GM21528 (cell line): ENCODE measurements around the gene HSPB3.
"Not testable (repeated sequence)": the region's sequence is repeated elsewhere in the genome, so short reads cannot be mapped to it uniquely, and the experiment has no call there.

Experiments used
- ATAC-seq: cut with Tn5 transposase; IDR thresholded peaks from one replicate; pipeline ENCODE4 v1.9.1; 2021; ENCODE audit warnings: mild to moderate bottlenecking, moderate library complexity; ENCODE audit not compliant: unreplicated experiment, low FRiP score

The HSPB3 gene

DNA sequence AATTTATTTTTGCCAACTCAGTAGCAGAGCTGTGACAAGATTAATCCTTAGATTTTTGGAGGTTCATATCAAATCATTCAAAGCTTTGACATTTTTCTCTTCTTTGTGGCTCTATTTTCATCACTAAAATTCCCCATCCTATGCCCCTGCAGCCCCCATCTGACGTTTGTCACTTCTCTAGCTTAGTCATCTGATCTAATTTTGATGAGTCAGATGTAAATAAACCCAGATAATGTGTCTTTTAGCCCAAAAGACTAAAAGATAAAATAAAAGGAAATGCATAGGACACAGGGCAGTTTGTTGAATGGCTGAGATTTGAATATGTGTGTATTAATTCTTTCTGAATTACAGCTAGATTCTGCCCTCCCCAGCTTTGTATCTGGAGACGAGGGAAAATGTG, 897 bp upstream of the HSPB3 start:
- no peak for ATAC-seq

DNA sequence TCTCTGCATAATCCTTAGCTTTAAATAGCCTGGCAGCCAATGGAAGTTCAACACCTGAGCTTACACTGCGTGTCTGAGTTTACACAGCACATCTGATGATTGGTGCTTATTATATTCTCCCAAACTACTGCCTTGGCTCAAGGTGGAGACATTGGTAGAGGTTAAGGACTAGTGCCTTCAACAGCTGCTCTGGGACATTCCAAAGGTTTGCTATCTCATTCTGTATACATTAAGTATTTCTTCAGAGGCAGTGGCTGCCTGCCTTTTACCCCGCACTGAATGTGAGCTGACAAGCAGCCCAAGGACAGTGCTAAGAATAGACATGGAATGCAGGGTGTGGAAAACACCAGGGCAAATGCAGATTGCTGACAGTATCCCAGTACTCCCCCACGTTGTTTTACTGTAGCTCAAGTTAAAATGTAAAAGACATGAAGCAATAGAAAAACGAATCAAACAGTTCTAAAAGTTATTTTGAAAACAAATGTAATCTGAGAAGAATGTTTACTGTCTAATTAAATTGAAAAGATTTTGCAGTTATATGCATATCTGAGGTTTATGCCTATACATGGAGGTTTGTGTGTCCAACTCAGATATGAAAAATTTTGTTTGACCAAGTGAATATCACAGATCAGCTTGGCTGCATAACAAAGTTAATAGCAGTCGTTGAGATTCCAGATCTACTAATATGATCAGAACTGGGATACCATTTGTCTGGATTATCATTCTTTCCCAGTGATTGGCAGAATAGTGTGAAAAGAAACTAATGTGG, 1.8 kb downstream of the HSPB3 start:
- ATAC-seq, result no peak

DNA sequence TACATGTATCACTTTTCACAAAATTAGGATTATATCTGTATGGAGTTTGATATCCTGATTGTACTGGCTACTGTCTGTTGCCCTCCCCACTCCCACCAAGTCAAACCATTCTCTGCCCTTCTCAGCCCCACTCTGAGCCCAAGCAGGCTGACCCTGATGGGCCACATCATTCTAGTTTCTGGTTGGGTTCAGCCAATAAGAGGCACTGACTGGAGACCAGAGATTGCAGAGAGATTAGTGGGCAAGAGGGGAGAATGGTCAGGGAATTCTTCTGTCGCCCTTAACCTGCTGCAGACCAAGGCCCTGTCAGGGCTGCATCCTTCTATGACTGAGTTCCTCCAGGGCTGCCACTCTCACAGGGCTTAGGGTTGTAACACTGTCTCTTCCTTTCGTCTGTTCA, 2.7 kb downstream of the HSPB3 start:
- no peak for ATAC-seq

DNA sequence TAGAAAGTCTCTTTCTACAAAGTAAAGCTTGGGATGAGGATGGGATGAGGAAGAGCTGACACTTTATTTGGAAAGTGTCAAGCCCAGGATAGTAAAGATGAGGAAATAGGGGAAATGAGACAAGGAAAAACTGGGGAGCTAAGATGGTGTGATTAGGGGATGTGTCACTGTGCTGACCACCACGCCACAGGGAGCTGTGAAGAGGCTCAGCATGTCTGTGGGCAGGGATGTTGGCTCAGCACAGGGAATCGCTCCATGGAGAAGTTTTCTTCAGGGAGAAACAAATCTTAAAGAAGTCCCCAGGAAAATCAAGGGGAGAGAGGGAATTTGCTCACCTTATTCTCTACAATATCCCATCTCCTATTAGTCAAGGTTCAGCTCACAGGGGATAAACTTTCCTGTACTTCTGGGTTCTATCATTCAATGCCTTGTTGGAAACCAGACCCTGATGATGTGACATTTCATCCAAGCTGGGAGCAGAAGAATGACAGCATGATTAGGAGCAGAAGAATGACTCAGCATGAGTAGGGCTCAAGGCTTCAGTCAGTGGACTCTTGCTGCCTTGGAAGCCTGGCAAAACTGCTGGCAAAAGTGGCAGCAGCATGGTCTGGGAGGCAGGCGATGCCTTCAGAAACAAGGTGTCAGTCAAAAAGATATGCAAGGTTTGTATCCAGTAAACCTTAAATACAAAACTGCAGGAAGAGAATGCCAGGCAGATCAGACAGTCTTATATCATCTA, 4.9 kb downstream of the HSPB3 start:
- ATAC-seq, result no peak

DNA sequence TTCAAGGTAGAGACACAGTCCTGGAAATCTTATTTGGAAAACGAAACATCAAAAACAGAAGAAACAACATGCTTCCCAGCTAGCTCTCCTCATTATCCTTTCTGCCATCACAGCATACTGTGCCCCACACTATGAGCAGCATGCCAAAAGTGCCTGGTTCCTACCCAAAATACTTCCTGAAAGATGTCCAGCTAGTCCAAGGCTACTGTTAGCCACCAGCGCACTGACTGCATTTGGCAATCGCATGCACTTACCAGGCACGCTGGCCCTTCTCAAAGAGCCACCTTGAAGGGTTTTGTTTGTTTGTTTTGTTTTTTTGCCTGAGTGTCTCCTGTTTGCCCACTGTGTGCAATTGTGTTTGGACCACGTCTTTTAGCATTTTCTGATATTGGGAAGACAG, 6.8 kb downstream of the HSPB3 start:
- no peak for ATAC-seq

DNA sequence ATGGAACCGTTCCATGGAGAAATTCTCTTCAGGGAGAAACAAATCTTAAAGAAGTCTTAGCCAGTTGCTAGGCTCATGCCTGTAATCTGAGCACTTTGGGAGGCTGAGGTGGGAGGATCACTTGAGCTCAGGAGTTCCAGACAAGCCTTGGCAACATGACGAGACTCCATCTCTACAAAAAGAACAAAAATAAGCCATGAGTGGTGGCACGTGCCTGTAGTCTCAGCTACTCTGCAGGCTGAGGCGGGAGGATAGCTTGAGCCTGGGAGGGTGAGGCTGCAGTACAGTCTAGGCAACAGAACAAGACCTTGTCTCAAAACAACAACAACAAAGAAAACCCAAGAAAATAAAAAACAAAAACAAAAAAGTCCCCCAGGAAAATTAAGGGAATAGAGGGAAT, 8.2 kb downstream of the HSPB3 start:
- no peak for ATAC-seq

DNA sequence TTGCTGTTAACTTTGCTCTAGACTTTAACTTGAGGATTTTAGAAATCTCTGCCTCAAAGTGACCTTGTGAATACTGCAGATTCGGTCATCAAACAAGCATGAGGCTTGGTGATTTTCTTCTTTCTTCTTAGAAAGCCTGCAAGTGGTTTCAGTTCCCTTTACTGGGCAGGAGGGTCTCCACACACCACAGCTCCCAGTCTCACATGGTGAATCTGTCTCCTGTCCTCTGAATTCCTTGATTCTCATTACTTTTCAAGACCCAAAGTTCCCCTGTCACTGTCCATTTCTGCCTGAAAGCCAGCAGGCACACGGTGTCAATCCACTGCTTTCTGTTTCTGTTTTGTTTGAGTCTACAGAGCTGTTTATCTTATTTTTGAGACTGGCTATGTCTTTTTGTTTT, 14.1 kb downstream of the HSPB3 start:
- ATAC-seq, result peak; percentile 89

DNA sequence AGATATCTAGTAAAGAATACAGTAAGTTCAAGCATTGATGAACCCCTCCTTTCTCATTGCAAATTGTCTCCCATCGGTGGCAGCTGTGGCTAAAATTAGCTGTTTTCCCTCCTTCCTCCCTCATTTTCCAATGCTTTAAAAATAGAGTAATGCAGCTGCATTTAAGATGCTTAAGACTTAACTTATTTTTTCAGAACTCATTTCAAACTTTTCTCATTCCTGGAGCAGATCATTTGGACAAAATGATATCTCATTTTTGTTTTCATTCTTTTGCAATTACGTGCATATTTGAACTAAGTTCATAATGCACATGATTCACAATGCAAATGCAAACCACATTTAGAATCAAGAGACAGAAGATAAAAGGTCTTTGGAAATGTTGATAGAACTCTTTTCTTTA, 14.6 kb downstream of the HSPB3 start:
- ATAC-seq, result no peak

DNA sequence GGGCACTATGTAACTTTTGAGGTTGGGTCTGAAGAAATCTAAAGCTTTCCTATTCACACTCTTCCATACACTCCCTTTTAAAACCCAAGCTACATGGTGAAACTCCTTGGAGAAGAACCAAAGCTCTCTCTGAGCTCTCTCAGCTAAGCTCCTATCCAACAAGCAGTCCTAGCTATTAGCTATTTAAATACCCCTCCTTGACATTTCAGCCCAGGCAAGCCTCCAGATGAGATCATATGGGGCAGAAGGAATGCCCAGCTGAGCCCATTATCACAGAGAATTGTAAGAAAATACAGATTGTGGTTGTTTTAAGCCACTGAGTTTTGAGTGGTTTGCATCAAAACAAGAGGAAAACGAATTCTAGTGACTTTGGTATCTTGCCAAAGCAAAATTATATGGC, 15.2 kb downstream of the HSPB3 start:
- ATAC-seq, result no peak

DNA sequence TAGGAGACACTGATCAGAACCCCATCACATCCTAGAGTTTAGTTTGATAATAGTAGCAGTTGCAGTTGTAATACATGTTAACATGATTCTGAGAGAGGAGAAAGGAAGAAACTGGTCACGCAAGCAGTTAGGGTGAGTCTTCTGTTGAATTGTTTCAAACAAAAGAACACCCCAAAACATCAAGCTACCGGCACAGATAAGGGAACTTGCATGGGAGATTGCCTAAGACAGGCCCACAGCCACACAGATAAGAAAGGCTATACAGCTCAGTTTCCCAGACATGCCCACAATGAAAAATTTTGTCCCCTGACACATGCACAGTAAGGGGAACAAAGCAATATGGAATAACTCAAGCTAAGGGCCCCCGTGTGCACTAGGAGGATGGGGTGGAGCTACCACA, 15.9 kb downstream of the HSPB3 start:
- no peak for ATAC-seq

DNA sequence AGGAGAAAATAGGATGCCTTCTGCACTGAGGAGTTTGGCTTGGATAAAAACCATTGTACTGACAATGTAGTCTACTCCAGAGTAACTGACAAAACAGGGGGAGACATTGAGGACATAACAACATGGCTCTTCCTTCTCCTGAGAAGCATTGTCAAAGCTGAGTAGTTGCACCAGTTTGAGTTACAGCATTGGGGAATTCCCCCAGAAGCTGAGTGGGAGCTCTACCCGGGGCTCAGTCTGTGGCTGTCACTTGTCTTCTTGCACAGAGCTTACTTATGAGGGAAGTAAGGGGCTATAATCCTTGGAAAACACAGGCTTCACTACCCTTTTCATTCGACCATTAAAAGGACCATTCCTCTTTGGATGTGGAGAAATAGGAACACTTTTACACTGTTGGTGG, 21.2 kb downstream of the HSPB3 start:
- no peak for ATAC-seq

DNA sequence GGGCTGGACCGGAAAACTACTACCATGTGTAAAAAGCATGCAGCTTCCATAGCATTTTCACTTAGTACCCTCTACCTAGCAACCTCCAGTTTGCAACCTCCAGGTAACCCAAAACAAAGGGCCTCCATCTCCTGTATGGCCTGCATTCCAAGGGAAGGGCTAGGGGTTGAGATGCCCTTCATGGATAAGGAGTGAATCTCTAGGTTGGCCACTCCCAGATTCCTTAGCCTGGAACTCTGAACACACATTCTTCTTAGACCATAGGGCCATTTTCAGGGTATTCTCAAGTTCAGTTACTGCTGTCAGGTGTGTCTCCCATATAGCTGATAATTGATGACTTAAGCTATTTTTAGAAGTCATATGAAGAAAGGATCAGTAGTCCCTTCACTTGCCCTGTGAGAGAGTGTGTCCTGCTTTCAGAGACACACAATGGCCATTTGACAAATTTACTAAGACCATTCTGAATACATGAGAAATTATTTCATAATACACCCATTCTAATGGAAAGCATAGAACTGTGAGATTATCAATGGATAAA, 22.5 kb downstream of the HSPB3 start:
- ATAC-seq, result no peak

DNA sequence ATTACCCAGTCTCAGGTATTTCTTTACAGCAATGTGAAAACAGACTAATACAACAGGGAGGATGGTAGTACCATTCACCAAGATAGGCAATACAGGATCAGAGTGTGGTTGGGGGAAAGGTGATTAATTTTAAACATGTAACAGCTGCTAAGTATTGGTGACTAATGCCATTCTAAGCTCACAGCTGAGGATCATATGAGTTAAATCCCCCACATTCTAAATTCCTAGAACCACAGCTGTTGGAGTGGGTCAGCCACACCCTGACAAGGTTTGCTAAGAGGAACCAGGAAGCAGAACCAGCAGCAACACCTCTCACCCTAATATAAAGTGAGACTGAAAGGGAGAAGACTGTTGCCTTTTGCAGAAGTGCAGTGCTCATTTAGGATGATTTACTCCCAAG, 24.8 kb downstream of the HSPB3 start:
- no peak for ATAC-seq

DNA sequence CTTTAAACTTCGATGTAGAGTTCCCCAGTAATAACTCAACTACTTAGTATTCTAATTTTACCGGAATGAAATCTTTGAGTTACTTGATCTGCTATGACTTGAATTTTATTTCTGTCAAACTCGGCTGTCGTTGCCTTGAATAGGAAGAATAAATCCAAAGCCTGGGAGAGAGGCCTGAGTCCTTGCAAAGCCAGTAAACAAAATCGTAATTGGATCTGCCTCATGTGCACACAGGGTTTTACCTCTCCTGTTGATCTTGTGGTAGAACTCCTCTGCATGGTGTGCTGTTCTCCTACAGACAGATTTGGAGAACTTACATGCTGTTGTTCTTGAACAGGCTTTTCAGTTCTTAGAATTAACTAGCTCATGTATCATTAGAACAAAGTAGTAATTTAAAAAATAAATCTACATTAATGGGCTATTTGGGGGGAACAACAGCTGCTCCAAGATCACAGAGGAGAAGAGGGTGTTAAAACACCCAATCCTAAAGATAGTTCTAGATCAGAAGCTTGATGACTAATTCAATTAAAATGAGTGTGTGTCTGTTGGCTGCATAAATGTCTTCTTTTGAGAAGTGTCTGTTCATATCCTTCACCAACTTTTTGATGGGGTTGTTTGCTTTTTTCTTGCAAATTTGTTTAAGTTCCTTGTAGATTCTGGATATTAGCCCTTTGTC, 28.9 kb downstream of the HSPB3 start:
- ATAC-seq, result no peak

DNA sequence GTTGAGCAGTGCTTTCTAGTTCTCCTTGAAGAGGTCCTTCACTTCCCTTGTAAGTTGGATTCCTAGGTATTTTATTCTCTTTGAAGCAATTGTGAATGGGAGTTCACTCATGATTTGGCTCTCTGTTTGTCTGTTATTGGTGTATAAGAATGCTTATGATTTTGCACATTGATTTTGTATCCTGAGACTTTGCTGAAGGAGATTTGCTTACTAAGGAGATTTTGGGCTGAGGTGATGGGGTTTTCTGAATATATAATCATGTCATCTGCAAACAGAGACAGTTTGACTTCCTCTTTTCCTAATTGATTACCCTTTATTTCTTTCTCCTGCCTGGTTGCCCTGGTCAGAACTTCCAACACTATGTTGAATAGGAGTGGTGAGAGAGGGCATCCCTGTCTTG, 30.2 kb downstream of the HSPB3 start:
- ATAC-seq, result not testable (repeated sequence)

DNA sequence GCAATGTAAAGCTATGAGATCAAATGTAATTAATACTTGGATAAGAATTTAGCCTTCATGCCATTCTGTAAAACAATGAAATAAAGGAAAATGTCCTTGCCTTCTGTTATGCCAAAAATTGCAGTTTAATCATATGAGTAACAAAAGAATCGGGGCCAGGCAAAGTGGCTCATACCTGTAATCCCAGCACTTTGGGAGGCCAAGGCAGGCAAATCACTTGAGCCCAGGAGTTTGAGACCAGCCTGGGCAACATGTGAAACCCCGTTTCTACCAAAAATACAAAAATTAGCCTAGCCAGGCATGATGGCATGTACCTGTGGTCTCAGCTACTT, 34.1 kb downstream of the HSPB3 start:
- not testable (repeated sequence) for ATAC-seq

DNA sequence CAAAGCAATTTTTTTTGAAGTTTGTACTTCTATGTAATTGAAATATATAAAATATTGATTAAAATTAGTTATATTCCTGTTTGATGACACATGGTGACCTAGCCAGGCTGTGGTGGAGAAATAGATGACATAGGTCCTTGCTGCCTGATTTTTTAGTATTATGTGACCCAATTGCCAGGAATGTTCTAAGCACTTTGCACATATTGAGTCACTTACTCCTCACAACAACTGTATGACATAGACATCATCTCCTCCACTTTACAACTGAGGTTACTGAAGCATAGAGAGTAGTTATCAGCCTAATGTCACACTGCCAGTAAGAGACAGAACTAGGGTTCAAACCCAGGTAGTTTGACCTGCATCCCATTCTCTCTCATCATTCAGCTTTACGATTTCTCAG, 35.8 kb downstream of the HSPB3 start:
- ATAC-seq, result no peak

DNA sequence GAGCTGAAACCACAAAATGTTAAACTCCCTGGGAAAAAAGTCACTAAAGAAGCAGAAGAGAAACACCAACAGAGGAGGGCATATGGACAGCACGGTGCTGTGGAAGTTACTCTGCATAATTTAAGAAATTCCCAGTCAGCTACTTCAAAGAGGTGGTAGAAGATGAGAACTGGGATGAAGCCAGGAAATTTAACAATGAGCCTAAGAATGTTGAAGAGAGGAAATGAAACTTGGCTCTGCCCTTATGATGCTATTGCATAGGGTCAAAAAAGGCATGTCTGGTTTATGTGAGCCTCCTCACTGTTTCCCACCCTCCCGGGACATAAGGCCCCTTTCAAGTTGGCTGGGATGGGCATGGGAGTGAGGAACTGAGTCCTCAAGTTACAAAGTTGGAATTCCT, 36.7 kb downstream of the HSPB3 start:
- no peak for ATAC-seq

DNA sequence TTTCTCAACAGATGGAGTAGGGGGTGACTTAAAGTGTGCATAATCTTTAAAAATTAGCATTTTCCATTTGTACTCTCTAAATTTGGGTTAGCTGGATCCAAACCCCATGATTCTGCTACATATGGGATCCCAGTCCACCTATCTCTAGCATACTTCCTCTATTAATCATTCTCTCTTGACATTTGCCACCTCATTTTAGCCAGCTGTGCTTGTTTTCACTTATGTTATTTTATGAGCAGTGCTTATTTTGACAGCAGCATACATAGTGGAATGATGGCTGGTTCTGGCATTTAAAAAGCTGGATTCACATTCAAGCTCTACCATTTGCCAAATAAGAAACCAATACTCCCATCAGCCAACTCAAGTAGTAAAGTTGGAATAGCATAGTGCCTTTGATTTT, 39.5 kb downstream of the HSPB3 start:
- ATAC-seq, result no peak
